SU-DHL-6 (cell line): ENCODE results near the gene ZNF513.

Experiments used
- CTCF ChIP-seq: fragments of 200-600 bp; sonication (generic); IDR thresholded peaks from one replicate; pipeline ENCODE4 v1.5.1; 2017; ENCODE audit warnings: antibody characterized with exemption, mild to moderate bottlenecking, low read length, moderate library complexity; ENCODE audit not compliant: insufficient read depth, poor library complexity, severe bottlenecking
- EZH2phosphoT487 ChIP-seq: fragments of 200-600 bp; sonication (generic), shearing (Covaris generic); conservative IDR thresholded peaks from 2 replicates; pipeline ENCODE4 v1.6.1; 2018; ENCODE audit warnings: mild to moderate bottlenecking, antibody characterized with exemption, low read length, moderate library complexity, mixed read lengths

GRCh38 chr2:27378809-27379290, 1.7 kb downstream of the ZNF513 start:
- TF ChIP-seq CTCF (no peak), EZH2phosphoT487 (no peak)
